GM21717 (cell line): Measurements from ENCODE around the gene SUSD1.

Source experiments
- ATAC-seq: cut with Tn5 transposase; IDR thresholded peaks from one replicate; pipeline ENCODE4 v1.9.1; 2021; ENCODE audit warnings: mild to moderate bottlenecking, moderate library complexity; ENCODE audit not compliant: unreplicated experiment

Gene SUSD1

DNA sequence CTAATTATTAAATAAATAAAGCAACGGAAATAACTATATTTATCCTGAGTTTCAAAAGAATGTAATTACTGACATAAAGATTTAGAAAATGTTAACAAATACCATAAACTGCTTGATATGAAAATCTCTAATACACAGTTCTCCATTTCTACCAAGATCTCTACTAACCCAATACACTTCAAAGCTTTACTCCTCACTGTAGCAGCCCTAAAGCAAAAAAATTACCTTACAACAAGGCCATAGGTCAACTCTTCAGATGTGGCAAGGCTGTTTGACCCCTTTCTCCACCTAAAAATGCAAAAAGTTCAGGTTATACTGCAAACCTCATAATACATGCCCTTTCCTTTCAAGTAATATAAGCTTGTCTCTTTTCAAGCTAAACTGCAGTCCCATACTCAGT is 181.8 kb downstream of the SUSD1 start:
- no peak for ATAC-seq

GRCh38 chr9:111992523-111992922 is 182.6 kb downstream of the SUSD1 start:
- ATAC-seq: peak; percentile 85

GRCh38 chr9:111991179-111991578 is 183.9 kb downstream of the SUSD1 start:
- no peak for ATAC-seq
